Left kidney (tissue), 2 donors: Measurements from ENCODE around the gene PPP2R5B. TPM values are rescaled to one million over a fixed set of nuclear protein-coding genes. Genes with fewer than 3 reads are reported as not detected.
"Not testable (repeated sequence)": the region's sequence is repeated elsewhere in the genome, so short reads cannot be mapped to it uniquely, and the experiment has no call there.

Source experiments
- DNase-seq: peaks from one replicate; pipeline ENCODE4 v3.0.0-alpha.2; 2013
- polyA plus RNA-seq: library from polyadenylated mRNA; unstranded; fragments of 120-200 nt; gene quantifications from one replicate; pipeline ENCODE4 v1.2.1, GENCODE V29; 2013; ENCODE audit not compliant: insufficient read length

The PPP2R5B gene
- polyA plus RNA-seq, 1 donor = 18.5 TPM

DNA sequence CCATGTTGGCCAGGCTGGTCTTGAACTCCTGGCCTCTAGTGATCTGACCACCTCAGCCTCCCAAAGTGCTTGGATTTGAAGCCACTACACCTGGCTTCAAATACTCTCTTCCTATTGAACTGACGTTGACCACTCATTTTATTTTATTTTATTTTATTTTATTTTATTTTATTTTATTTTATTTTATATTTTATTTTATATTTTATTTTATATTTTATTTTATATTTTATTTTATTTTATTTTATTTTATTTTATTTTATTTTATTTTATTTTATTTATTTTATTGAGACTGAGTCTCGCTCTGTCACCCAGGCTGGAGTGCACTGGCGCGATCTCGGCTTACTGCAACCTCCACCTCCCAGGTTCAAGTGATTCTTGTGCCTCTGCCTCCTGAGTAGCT, 58.9 kb downstream of the PPP2R5B start:
- not testable (repeated sequence) for DNase-seq

Other genes starting within 250 kb of the PPP2R5B start
- 14.9 TPM for gene NRXN2, start 201.5 kb upstream of the PPP2R5B start, polyA plus RNA-seq
- 2.6 TPM for gene RASGRP2, start 180.5 kb upstream of the PPP2R5B start, polyA plus RNA-seq
- 1.8 TPM for gene PYGM, start 164.7 kb upstream of the PPP2R5B start, polyA plus RNA-seq
- gene SF1, start 146.1 kb upstream of the PPP2R5B start, polyA plus RNA-seq = 520 TPM
- 17.4 TPM for gene MAP4K2, start 121.5 kb upstream of the PPP2R5B start, polyA plus RNA-seq
- 36.6 TPM for gene MEN1, start 114.1 kb upstream of the PPP2R5B start, polyA plus RNA-seq
- gene CDC42BPG, start 80.0 kb upstream of the PPP2R5B start, polyA plus RNA-seq = 5.4 TPM
- 56.5 TPM for gene EHD1, start 46.1 kb upstream of the PPP2R5B start, polyA plus RNA-seq
- 16.4 TPM for gene ATG2A, start 7.5 kb upstream of the PPP2R5B start, polyA plus RNA-seq
- 2.6 TPM for gene GPHA2, start 11.2 kb downstream of the PPP2R5B start, polyA plus RNA-seq
- gene MAJIN, start 47.4 kb downstream of the PPP2R5B start, polyA plus RNA-seq = 0.88 TPM
- 3.2 TPM for gene BATF2, start 72.3 kb downstream of the PPP2R5B start, polyA plus RNA-seq
- 45.6 TPM for gene ARL2, start 89.5 kb downstream of the PPP2R5B start, polyA plus RNA-seq
- gene SNX15, start 102.8 kb downstream of the PPP2R5B start, polyA plus RNA-seq = 22.3 TPM
- 10.4 TPM for gene SAC3D1, start 116.5 kb downstream of the PPP2R5B start, polyA plus RNA-seq
- 10.0 TPM for gene NAALADL1, start 133.9 kb downstream of the PPP2R5B start, polyA plus RNA-seq
- gene CDCA5, start 159.4 kb downstream of the PPP2R5B start, polyA plus RNA-seq = 23.1 TPM
- 26.0 TPM for gene ZFPL1, start 159.5 kb downstream of the PPP2R5B start, polyA plus RNA-seq
- gene VPS51, start 171.5 kb downstream of the PPP2R5B start, polyA plus RNA-seq = 93.3 TPM
- 63.8 TPM for gene TM7SF2, start 187.2 kb downstream of the PPP2R5B start, polyA plus RNA-seq
- 4.8 TPM for gene ZNHIT2, start 193.0 kb downstream of the PPP2R5B start, polyA plus RNA-seq
- gene FAU, start 197.4 kb downstream of the PPP2R5B start, polyA plus RNA-seq = 474 TPM
- 52.6 TPM for gene MRPL49, start 197.6 kb downstream of the PPP2R5B start, polyA plus RNA-seq
- 47.1 TPM for gene SYVN1, start 209.8 kb downstream of the PPP2R5B start, polyA plus RNA-seq
- not detected for gene SPDYC, start 245.5 kb downstream of the PPP2R5B start, polyA plus RNA-seq